HTERT RPE-1 (cell line): ENCODE data around the gene AP1S3.
"Not testable (repeated sequence)": the region's sequence is repeated elsewhere in the genome, so short reads cannot be mapped to it uniquely, and the experiment has no call there.

ENCODE experiments used
- in situ Hi-C: fragments of 300-500 bp; cut with MboI; formaldehyde crosslinking; loops from 4 replicates; pipeline ENCODE4 v1.14.3; 2020; ENCODE audit warnings: low sequenced_read_pairs

The AP1S3 gene

DNA sequence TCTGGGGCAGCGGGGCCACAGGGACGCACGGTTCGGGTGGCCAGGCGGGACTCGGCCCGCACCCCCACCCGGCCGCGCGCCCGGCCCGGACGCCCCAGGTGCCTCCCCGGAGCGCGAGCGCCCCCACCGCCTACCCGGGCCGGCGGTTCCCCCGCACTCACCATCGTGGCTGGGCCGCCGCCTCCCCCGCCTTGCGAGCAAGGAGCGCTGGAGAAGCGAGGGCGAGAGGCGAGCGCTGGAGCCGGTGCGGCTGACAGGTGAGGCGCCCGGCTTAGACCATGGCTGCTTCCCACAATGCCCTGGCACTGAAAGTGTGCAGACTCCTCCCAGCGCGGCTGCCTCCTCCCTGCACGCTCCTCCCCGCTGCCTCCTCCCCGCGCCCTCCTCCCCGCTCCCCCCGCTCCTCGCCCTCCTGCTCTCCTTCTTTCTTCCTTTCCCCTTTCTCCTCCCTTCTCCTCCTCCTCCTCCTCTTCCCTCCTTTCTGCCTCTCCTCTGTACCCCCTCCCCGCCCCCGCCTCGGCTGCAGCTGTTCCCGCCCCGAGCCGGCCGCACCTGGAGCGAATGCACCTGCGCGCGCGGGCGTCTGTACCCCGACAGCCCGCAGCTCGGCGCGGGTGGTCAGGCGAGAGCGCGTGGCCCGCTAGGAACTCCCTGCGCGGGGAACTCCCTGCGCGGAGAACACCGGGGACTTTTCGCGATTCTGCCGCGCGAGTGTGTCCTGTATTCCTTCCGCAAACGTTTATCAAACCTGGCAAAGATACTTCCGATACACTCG lies at the start of gene AP1S3:
AP1S3 (minus strand) TSS at position 296 of the 775 bp plus-strand sequence; CDS start at position 164, 132 bp downstream.
- in situ Hi-C loops: no loop called here

DNA sequence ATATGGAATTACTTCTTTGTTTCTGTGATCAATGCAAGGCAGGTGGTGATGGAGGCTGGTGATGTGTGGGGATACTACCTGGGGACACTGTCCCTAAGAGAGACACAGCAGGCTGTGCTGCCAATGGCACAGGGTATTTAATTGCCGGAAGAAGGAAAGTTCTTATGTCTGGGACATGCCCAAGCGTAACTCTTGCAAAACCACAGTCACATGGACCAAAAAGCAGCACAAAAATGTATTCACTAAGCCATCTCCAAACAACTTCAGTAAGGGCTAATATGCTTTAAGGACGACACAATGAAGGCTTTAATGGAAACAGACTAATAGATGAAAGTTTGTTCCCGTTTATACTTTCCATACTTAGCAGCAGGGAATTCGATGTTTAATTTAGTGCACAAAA lies 49.7 kb upstream of the AP1S3 start:
- in situ Hi-C loops: no loop called here

DNA sequence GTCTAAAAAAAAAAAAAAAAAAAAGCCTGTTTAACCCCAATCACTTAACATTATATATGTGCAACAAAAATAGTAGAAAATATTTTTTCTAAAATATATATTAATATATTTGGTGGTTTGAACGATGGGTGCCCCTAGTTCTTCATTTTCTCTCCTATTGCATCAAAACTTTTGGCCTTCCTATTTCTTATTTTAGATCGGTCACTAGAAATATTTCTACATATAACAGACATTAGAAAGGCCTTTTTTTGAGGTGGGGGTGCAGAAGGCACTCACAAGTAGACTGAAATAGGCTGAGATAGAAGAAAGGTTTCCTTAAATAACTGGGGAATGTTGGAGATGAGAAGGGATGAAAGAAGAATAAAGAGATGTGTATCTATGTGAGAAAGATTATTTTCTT lies 49.3 kb upstream of the AP1S3 start:
- in situ Hi-C loops: no loop called here

DNA sequence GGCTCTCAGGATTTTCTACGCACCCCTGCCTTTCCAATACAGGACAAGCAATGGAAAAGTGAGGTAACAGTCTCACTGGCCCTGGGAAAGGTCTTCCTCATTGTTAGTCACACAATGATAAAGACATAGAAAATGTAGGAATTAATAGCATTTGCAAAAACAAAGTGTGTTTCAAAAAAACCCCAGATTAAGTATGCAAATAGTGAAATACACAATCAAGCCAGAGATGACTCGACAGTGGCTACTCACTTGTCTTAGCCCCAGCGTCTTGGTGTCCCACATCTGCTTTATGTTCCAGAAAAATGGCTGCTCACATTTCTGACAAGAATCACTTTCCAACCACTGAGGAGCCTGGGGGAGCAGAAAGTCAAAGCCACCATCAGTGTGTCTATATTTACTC lies 47.0 kb upstream of the AP1S3 start:
- in situ Hi-C loops: no loop called here

DNA sequence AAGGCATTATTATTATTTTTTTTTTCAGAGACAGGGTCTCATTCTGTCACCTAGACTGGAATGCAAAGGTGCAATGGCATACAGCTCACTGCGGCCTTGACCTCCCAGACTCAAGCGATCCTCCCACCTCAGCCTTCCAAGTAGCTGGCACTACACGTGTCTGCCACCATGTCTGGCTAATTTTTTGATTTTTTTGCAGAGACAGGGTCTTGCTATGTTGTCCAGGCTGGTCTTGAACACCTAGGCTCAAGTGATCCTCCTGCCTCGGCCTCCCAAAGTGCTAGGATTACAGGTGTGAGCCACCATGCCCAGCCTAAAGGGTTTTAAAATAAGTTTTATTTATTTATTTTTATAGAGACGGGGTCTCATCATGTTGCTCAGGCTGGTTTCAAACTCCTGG lies 45.3 kb upstream of the AP1S3 start:
- in situ Hi-C loops: no loop called here

DNA sequence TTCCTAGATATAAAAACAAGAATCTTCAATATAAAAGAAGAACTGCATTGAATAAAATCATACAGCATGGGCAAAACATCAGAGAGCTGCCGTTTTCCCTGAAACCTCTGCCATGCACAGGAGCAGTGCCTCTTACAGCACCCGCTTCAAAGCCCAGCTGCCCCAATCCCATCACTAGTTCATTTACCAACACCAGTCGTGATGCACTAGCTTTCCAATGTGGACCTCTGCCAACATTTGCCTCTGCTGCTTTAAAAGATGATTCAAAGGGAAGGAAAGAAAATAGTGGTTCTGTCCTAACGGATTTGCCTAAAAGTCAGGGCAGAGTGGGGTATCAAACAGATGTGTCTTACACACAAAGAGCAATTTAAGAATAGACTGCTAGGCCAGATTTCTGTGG lies 43.4 kb upstream of the AP1S3 start:
- in situ Hi-C loops: no loop called here

DNA sequence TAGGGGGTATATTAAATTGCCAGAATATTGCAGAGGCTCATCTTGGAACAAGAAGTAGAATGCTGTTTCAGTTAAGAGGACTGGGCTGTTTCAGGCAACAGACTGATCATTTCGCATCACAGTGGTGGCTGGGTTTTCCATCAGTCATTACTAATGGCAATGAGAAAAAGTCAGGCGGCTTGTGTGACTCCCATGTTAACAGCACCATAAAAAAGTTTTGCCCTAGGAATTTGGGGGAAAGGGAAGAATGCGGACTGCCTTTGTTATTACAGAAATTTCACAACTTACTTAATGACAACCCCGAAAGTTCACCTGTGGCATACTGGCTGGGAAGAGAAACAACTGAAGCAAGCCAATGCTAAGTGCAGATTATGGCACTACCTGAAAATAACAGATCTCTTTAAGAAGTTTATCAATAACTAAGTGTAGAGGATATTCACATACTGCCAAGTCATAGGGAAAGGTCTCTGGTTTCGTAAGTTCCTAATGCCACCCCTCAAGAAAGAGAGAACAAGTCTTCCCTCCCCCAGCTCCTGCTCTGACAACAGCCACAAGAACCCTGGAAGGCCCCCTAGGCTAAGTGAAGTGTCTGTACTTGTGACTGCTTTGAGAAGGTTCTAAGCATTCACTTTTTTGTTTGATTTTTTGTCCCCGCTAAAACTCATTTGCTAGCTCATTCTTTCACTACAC lies 40.5 kb upstream of the AP1S3 start:
- in situ Hi-C loops: no loop called here

DNA sequence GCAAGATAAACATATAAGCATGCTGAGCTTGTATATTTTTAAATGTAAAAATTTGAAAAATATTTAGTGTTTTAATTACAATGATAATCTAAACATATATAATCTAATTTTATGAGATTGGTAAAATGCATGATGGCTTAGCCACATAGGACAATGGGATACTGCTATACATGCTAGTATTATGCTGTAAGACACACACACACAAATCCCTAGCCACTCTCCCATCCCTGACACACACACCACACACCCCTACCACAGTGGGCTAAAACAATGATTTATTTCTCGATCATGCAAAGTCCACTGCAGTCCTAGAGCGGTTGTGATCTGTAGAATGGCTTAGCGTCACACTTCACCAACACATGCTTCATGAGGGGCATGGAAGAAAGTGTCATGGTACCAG lies 36.3 kb upstream of the AP1S3 start:
- in situ Hi-C loops: no loop called here

DNA sequence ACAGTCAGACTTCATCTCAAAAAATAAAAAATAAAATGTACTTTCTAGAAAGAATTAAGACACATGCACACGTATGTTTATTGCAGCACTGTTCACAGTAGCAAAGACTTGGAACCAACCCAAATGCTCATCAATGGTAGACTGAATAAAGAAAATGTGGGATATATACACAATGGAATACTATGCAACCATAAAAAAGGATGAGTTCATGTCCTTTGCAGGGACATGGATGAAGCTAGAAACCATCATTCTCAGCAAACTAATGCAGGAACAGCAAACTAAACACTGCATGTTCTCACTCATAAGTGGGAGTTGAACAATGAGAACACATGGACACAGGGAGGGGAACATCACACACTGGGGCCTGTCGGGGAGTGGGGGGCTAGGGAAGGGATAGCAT lies 35.4 kb upstream of the AP1S3 start:
- in situ Hi-C loops: not testable (repeated sequence)

DNA sequence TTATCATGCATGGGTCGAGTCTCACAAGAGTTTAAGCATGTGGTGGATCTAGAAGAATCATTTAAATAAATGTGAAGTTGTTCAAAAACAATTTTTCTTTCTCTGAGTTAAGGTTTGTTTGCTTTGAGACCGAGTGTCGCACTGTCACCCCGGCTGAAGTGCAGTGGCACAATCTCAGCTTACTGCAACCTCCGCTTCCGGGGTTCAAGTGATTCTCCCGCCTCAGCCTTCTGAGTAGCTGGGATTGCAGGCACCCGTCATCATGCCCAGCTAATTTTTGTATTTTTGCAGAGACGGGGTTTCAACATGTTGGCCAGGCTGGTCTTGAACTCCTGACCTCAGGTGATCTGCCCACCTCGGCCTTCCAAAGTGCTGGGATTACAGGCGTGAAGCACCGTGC lies 34.3 kb upstream of the AP1S3 start:
- in situ Hi-C loops: not testable (repeated sequence)

DNA sequence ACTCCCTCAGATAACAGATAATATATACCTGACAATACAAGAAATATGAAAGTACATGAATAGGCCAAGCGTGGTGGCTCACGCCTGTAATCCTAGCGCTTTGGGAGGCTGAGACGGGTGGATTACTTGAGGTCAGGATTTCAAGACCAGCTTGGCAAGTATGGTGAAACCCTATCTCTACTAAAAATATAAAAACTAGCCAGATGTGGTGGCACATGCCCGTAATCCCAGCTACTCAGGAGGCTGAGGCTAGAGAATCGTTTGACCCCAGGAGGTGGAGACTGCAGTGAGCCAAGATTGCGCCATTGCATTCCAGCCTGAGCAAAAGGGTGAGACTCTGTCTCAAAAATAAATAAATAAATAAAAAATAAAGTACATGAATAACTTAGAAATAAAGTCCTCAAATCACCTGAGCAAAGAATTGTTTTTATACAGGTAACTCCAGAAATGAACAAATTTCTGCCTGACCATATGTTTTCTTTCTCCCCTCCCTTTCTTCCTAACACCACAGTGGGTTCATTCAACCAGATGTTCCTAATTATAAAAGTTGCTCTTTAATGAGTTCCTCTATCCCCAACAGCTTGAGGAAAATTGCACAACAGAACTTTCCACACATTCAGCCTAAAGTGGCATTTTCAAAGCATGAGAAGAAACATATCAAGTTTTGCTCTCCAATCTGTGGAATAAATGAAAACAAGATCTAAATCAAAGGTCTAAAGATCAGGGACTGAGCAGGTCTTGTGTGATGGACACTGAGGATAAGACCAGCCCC lies 33.6 kb upstream of the AP1S3 start:
- in situ Hi-C loops: no loop called here

DNA sequence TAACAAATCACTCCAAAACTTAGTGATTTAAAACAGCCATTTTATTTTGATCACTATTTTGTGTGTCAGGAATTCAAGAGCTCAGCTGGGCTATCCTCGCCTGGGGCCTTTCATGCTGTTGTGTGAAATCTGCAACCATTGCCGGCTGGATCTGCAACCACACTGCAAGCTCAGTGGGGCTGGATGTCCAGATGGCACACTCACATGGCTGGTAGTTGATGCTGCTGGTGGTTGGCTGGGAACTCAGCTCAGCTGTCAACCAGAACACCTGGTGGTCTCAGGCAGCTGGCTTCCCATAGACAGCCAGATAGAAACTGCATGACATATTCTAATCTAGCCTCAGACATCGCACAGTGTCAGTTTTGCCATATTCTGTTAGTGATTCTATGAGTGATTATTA lies 30.6 kb upstream of the AP1S3 start:
- in situ Hi-C loops: no loop called here

DNA sequence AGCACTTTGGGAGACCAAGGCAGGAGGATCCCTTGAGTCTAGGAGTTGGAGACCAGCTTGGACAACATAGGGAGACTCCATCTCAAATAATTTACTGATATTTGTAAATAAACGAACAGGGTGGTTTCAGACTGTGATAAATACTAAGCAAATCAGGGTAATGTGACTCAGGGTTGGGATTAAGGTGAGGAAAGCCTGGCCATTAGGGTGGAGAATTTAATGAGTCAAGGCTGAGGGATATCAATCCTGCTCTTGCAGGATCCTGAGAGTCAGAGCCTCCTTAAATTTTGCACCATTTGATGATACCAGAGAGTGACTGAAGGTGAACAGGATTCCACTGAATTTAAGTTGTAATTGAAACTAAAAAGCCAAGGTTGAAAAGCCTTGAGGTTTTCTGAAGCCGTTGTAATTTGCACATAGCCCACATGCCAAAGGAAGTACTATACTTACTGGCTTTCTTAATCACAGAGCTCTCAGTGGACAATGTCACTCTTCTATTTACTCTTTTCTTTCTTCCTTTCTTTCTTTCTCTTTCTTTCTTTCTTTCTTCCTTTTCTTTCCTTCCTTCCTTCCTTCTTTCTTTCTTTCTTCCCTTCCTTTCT lies 28.6 kb upstream of the AP1S3 start:
- in situ Hi-C loops: no loop called here

DNA sequence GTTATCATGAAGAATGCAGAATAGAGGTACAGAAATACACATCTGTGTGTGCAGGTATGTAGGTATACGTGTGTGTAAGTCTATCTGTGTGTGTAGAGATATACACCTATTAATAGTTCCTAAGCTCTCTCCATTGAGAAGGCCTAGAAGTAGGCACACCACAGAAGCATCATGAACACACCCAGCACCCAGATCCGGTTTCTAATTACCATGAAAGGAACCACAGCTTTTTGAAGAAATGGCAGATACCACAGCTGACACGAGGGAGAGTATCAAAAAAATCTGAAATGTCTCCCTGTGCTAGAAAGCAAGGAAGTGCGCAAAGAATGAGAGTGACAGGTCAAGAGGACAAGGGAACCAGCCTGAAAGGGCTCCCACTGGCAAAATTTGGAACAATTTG lies 27.7 kb upstream of the AP1S3 start:
- in situ Hi-C loops: no loop called here

DNA sequence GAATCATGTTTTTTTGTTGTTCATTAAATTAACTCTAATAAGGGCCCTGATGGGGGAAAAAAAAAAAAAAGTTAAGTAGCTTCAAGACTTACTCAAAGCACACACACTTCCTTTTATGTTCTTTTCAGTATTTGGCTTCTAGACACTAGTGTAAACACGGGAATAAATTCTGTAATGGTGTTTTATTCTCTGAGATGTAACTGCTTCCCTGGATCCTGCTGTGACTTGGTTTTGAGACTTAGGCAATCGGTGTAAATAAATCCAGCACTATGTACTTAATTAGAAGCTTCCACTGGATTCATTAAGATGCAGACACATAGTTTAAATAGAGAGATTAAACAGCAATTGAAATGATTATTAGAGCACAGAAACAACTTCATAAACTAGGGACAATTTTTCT lies 26.1 kb upstream of the AP1S3 start:
- in situ Hi-C loops: no loop called here

DNA sequence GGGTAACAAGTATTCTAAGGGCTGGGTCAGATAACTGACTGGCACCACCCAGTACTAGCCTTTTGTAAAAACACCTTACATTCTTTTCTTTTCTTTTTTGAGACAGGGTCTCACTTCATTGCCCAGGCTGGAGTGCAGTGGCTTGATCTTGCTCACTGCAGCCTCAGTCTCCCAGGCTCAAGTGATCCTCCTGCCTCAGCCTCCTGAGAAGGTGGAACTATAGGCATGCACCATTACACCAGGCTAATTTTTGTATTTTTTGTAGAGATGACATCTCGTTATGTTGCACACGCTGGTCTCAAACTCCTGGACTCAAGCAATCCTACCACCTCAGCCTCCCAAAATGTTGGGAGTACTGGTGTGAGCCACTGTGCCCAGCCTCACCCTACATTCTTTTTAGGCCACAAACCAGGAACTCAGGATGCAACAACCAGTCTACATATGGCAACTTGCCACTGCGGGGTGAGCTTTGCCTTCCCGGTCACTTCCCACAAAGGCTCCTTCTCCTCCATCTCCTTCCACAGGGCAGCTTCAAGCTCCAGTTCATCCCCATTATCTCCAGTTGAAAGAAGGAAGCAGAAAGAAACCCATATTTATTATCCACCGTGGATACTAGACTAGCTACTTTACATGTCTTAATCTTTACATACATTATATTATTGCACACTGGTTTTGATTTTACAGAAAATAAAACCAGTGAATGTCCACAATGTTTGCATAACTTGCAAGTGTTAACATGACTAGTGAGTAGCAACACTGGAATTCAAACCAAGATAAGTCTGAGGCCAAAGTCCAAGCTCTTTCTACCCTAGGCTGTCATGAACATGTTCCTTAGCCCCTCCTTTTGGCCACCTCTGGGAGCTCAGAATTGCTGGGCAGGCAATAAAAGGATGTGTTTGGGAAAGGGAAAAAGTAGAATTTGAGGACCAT lies 23.7 kb upstream of the AP1S3 start:
- in situ Hi-C loops: no loop called here

DNA sequence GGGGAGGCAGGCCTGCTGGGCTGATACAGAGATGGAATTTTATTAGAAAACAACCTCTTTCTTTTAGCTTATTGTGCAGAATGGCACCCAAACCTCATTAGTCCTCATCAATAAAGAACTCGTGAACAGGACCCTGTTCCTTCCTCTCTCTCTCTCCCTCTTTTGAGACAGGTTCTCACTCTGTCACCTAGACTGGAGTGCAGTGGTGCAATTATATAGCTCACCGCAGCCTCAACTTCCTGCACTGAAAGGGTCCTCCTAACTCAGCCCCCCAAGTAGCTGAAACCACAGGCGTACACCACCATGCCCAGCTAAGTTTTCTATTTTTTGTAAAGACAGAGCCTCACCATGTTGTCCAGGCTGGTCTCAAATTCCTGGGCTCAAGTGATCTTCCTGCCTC lies 21.7 kb upstream of the AP1S3 start:
- in situ Hi-C loops: no loop called here

DNA sequence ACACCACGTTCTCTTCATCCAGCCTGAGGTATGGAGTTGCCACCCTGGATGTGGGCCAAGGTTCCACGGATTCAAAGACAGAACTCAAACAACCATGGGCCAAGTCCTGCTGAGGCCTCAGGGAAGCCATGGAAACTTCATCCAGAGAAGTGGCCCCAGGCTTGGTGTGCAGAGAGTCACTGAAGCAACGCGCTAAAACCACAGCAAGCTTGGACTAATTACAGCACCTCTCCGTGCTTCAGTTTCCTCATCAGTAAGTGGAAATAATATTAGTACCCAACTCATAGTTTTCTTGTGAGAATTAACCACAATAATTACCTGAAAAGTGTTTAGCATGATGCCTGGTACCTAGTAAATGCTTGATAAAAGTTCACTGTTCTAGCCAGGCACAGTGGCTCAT lies 19.2 kb upstream of the AP1S3 start:
- in situ Hi-C loops: no loop called here

DNA sequence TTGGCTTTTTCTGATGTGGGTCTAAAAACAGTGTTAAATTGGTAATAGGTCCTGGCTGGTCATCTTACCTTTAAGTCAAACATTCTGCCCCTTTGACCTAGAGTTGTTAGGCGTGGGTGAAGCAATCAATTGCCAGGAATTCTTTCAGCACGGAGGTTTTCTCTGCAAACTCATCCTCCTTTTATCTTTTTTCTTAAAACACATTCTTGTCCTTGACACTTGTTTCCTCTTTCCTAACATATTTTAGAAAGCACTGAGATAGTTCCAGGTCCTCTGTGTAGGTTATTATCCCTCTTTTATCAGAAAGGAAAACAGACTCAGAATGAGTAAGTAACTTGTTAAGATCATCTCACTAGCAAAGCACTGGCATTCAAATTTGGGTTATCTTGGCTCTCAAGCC lies 18.6 kb upstream of the AP1S3 start:
- in situ Hi-C loops: no loop called here

DNA sequence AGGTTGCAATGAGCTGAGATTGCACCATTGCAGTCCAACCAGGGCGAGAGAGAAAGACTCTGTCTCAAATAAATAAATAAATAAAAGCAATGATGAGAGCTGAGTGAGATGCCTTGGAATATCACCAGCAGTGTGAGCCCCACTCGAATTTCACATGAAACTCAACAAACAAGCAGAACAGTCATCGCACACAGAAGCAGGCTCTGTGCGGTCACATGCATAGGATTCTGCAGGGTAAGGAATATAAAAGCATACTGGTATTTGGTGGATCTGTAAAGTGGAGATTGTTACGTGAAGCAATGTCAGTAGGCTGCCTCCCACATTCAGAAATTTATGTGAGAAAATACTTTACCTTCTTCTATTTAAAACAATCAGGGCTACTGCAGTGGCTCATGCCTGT lies 18.0 kb upstream of the AP1S3 start:
- in situ Hi-C loops: no loop called here
